ENCODE results near the gene CYP11A1.

The CYP11A1 gene

GRCh38 chr15:74399100-74399499, 31.7 kb upstream of the CYP11A1 start:
- DNase-seq (ENCODE audit: low spot score), result no peak
- H3K27ac ChIP-seq, result no peak overlapping the region
- CTCF ChIA-PET, result no interaction called here
- POLR2A ChIA-PET (ENCODE audit: low non-redundant PET), result no interaction called here
- no peak for TF ChIP-seq CTCF (conservative IDR thresholded peaks at IDR 0.05; ENCODE audit: low read depth)

GRCh38 chr15:74398183-74398582, 30.7 kb upstream of the CYP11A1 start:
- POLR2A ChIA-PET (ENCODE audit: low non-redundant PET), result no interaction called here
- DNase-seq (ENCODE audit: low spot score), result no peak
- H3K27ac ChIP-seq, result no peak overlapping the region
- TF ChIP-seq CTCF (conservative IDR thresholded peaks at IDR 0.05; ENCODE audit: low read depth), result no peak
- CTCF ChIA-PET, result no interaction called here

GRCh38 chr15:74397239-74398068, 30.0 kb upstream of the CYP11A1 start:
- POLR2A ChIA-PET (ENCODE audit: low non-redundant PET), result no interaction called here
- CTCF ChIA-PET, result no interaction called here
- peak overlapping the region; percentile 67 for H3K27ac ChIP-seq
- TF ChIP-seq CTCF (conservative IDR thresholded peaks at IDR 0.05; ENCODE audit: low read depth), result no peak
- DNase-seq (ENCODE audit: low spot score), result no peak

- CTCF ChIA-PET, result interaction anchor here (1.2 kb wide), 1 partner anchor 36 kb away, joined by 4 read pairs; no protein-coding TSS in a partner anchor
- DNase-seq (ENCODE audit: low spot score), result peak; percentile 96
These were observed 29.2 kb upstream of the CYP11A1 start for GRCh38 chr15:74396445-74397238.

GRCh38 chr15:74396146-74396438, 28.6 kb upstream of the CYP11A1 start:
- DNase-seq (ENCODE audit: low spot score), result no peak
- TF ChIP-seq CTCF (conservative IDR thresholded peaks at IDR 0.05; ENCODE audit: low read depth), result no peak
- POLR2A ChIA-PET (ENCODE audit: low non-redundant PET), result no interaction called here
- CTCF ChIA-PET, result interaction anchor here (1.2 kb wide), 1 partner anchor 37 kb away, joined by 4 read pairs; no protein-coding TSS in a partner anchor
- H3K27ac ChIP-seq, result peak overlapping the region; percentile 67; the same call in 1 of the 2 replicates

More at GRCh38 chr15:74396445-74397238, 29.2 kb upstream of the CYP11A1 start:
- POLR2A ChIA-PET (ENCODE audit: low non-redundant PET), result no interaction called here
- no peak for TF ChIP-seq CTCF (conservative IDR thresholded peaks at IDR 0.05; ENCODE audit: low read depth)
- H3K27ac ChIP-seq, result peak overlapping the region; percentile 67

GRCh38 chr15:74395319-74396145, 28.1 kb upstream of the CYP11A1 start:
- no peak for DNase-seq (ENCODE audit: low spot score)
- no peak overlapping the region for H3K27ac ChIP-seq
- ChIA-PET CTCF (interaction anchor here (1.2 kb wide), 1 partner anchor 38 kb away, joined by 4 read pairs; no protein-coding TSS in a partner anchor), POLR2A (ENCODE audit: low non-redundant PET) (no interaction called here)
- no peak for TF ChIP-seq CTCF (conservative IDR thresholded peaks at IDR 0.05; ENCODE audit: low read depth)

Measured in RWPE1 (cell line).